Measurements from ENCODE around the gene ADH5. TPM values are rescaled to one million over a fixed set of nuclear protein-coding genes. Genes with fewer than 3 reads are reported as not detected.
"Not testable (repeated sequence)": the region's sequence is repeated elsewhere in the genome, so short reads cannot be mapped to it uniquely, and the experiment has no call there.

ADH5 gene
- total RNA-seq, 1 donor: 45.9 TPM

- Histone ChIP-seq H3K9me3 (ENCODE audit: low read depth, low read length) (no peaks in the 10 kb centered on the region), H3K27me3 (ENCODE audit: insufficient read depth, low read length) (no peaks in the 10 kb centered on the region), H3K4me3 (ENCODE audit: low read length) (no peak overlapping the region), H3K4me1 (ENCODE audit: insufficient read depth, low read length) (no peaks in the 10 kb centered on the region)
Observed at GRCh38 chr4:99074816-99075215, 13.8 kb downstream of the ADH5 start.

GRCh38 chr4:99071159-99071558 lies 17.4 kb downstream of the ADH5 start:
- Histone ChIP-seq H3K4me3 (ENCODE audit: low read length) (no peak overlapping the region), H3K27me3 (ENCODE audit: insufficient read depth, low read length) (no peaks in the 10 kb centered on the region), H3K9me3 (ENCODE audit: low read depth, low read length) (no peaks in the 10 kb centered on the region), H3K4me1 (ENCODE audit: insufficient read depth, low read length) (no peaks in the 10 kb centered on the region)

- Histone ChIP-seq H3K9me3 (ENCODE audit: low read depth, low read length) (no peaks in the 10 kb centered on the region), H3K4me1 (ENCODE audit: insufficient read depth, low read length) (no peaks in the 10 kb centered on the region), H3K4me3 (ENCODE audit: low read length) (no peak overlapping the region), H3K27me3 (ENCODE audit: insufficient read depth, low read length) (no peaks in the 10 kb centered on the region)
Observed at GRCh38 chr4:99067617-99068016, 21.0 kb downstream of the ADH5 start.

- not testable (repeated sequence) for H3K9me3 ChIP-seq (ENCODE audit: low read depth, low read length); H3K27me3 ChIP-seq (ENCODE audit: insufficient read depth, low read length); H3K4me3 ChIP-seq (ENCODE audit: low read length); H3K4me1 ChIP-seq (ENCODE audit: insufficient read depth, low read length)
Observed at GRCh38 chr4:99065521-99065920, 23.1 kb downstream of the ADH5 start.

- Histone ChIP-seq H3K4me1 (ENCODE audit: insufficient read depth, low read length) (no peaks in the 10 kb centered on the region), H3K9me3 (ENCODE audit: low read depth, low read length) (no peaks in the 10 kb centered on the region), H3K4me3 (ENCODE audit: low read length) (no peak overlapping the region), H3K27me3 (ENCODE audit: insufficient read depth, low read length) (no peaks in the 10 kb centered on the region)
Observed at GRCh38 chr4:99062120-99062519, 26.5 kb downstream of the ADH5 start.

- Histone ChIP-seq H3K27me3 (ENCODE audit: insufficient read depth, low read length) (no peaks in the 10 kb centered on the region), H3K9me3 (ENCODE audit: low read depth, low read length) (no peaks in the 10 kb centered on the region), H3K4me1 (ENCODE audit: insufficient read depth, low read length) (no peaks in the 10 kb centered on the region), H3K4me3 (ENCODE audit: low read length) (no peak overlapping the region)
Observed at GRCh38 chr4:99061048-99061700, 27.4 kb downstream of the ADH5 start.

GRCh38 chr4:99059550-99059949 lies 29.0 kb downstream of the ADH5 start:
- no peaks in the 10 kb centered on the region for H3K4me1 ChIP-seq (ENCODE audit: insufficient read depth, low read length)
- H3K9me3 ChIP-seq (ENCODE audit: low read depth, low read length): no peaks in the 10 kb centered on the region
- no peaks in the 10 kb centered on the region for H3K27me3 ChIP-seq (ENCODE audit: insufficient read depth, low read length)

GRCh38 chr4:99058228-99058627 lies 30.4 kb downstream of the ADH5 start:
- Histone ChIP-seq H3K27me3 (ENCODE audit: insufficient read depth, low read length) (no peaks in the 10 kb centered on the region), H3K4me3 (ENCODE audit: low read length) (no peak overlapping the region), H3K4me1 (ENCODE audit: insufficient read depth, low read length) (no peaks in the 10 kb centered on the region), H3K9me3 (ENCODE audit: low read depth, low read length) (no peaks in the 10 kb centered on the region)

More at GRCh38 chr4:99059550-99059949, 29.0 kb downstream of the ADH5 start:
- no peak overlapping the region for H3K4me3 ChIP-seq (ENCODE audit: low read length)

- Histone ChIP-seq H3K9me3 (ENCODE audit: low read depth, low read length) (no peaks in the 10 kb centered on the region), H3K27me3 (ENCODE audit: insufficient read depth, low read length) (no peaks in the 10 kb centered on the region), H3K4me1 (ENCODE audit: insufficient read depth, low read length) (no peaks in the 10 kb centered on the region), H3K4me3 (ENCODE audit: low read length) (no peak overlapping the region)
Observed at GRCh38 chr4:99054428-99054994, 34.1 kb downstream of the ADH5 start.

GRCh38 chr4:99052902-99053301 lies 35.7 kb downstream of the ADH5 start:
- Histone ChIP-seq H3K9me3 (ENCODE audit: low read depth, low read length) (no peaks in the 10 kb centered on the region), H3K4me3 (ENCODE audit: low read length) (no peak overlapping the region), H3K4me1 (ENCODE audit: insufficient read depth, low read length) (no peaks in the 10 kb centered on the region), H3K27me3 (ENCODE audit: insufficient read depth, low read length) (no peaks in the 10 kb centered on the region)

GRCh38 chr4:99047710-99048109 lies 40.9 kb downstream of the ADH5 start:
- H3K27me3 ChIP-seq (ENCODE audit: insufficient read depth, low read length): no peaks in the 10 kb centered on the region
- no peak overlapping the region for H3K4me3 ChIP-seq (ENCODE audit: low read length)
- H3K9me3 ChIP-seq (ENCODE audit: low read depth, low read length): no peaks in the 10 kb centered on the region
- peaks cover 7% of the 10 kb centered on the region for H3K4me1 ChIP-seq (ENCODE audit: insufficient read depth, low read length)

- Histone ChIP-seq H3K9me3 (ENCODE audit: low read depth, low read length) (peaks cover 3% of the 10 kb centered on the region), H3K4me3 (ENCODE audit: low read length) (no peak overlapping the region), H3K27me3 (ENCODE audit: insufficient read depth, low read length) (no peaks in the 10 kb centered on the region), H3K4me1 (ENCODE audit: insufficient read depth, low read length) (peaks cover 7% of the 10 kb centered on the region)
Observed at GRCh38 chr4:99043346-99043745, 45.2 kb downstream of the ADH5 start.

GRCh38 chr4:99038213-99038612 lies 50.4 kb downstream of the ADH5 start:
- H3K4me1 ChIP-seq (ENCODE audit: insufficient read depth, low read length): no peaks in the 10 kb centered on the region
- no peaks in the 10 kb centered on the region for H3K27me3 ChIP-seq (ENCODE audit: insufficient read depth, low read length)
- H3K4me3 ChIP-seq (ENCODE audit: low read length): no peak overlapping the region
- H3K9me3 ChIP-seq (ENCODE audit: low read depth, low read length): peaks cover 19% of the 10 kb centered on the region

GRCh38 chr4:99033956-99034355 lies 54.6 kb downstream of the ADH5 start:
- Histone ChIP-seq H3K4me1 (ENCODE audit: insufficient read depth, low read length) (no peaks in the 10 kb centered on the region), H3K4me3 (ENCODE audit: low read length) (no peak overlapping the region), H3K27me3 (ENCODE audit: insufficient read depth, low read length) (no peaks in the 10 kb centered on the region), H3K9me3 (ENCODE audit: low read depth, low read length) (peaks cover 19% of the 10 kb centered on the region)

GRCh38 chr4:99029852-99030251 lies 58.7 kb downstream of the ADH5 start:
- Histone ChIP-seq H3K9me3 (ENCODE audit: low read depth, low read length) (no peaks in the 10 kb centered on the region), H3K4me1 (ENCODE audit: insufficient read depth, low read length) (peaks cover 1% of the 10 kb centered on the region), H3K4me3 (ENCODE audit: low read length) (no peak overlapping the region), H3K27me3 (ENCODE audit: insufficient read depth, low read length) (no peaks in the 10 kb centered on the region)
